ENCODE results near the gene SPRR2D. TPM values are rescaled to one million over a fixed set of nuclear protein-coding genes. Genes with fewer than 3 reads are reported as not detected.
"Not testable (repeated sequence)": the region's sequence is repeated elsewhere in the genome, so short reads cannot be mapped to it uniquely, and the experiment has no call there.

The SPRR2D gene
- total RNA-seq, 1 donor from 2014 or later, result 0.57 TPM

GRCh38 chr1:153023109-153023508 is 17.8 kb downstream of the SPRR2D start:
- Histone ChIP-seq H3K4me3 (ENCODE audit: insufficient read depth, low read depth, low read length) (no peak overlapping the region), H3K4me2 (ENCODE audit: low read length) (no peak overlapping the region), H2AFZ (ENCODE audit: low read depth, low read length) (no peak overlapping the region), H3K9ac (ENCODE audit: low read length) (no peak overlapping the region), H3K27me3 (ENCODE audit: insufficient read depth, low read length) (no peaks in the 10 kb centered on the region), H4K20me1 (ENCODE audit: insufficient read depth, low read length) (no peaks in the 10 kb centered on the region), H3K27ac (ENCODE audit: low read depth, low read length) (no peak overlapping the region), H3K79me2 (ENCODE audit: insufficient read depth, low read length) (no peaks in the 10 kb centered on the region), H3K9me3 (ENCODE audit: insufficient read depth, low read depth, low read length) (no peaks in the 10 kb centered on the region), H3K4me1 (ENCODE audit: insufficient read depth, low read length) (no peaks in the 10 kb centered on the region), H3K36me3 (ENCODE audit: insufficient read depth, low read length) (no peaks in the 10 kb centered on the region)
- TF ChIP-seq CTCF (IDR thresholded peaks at IDR 0.05; ENCODE audit: insufficient read depth, low read depth, low read length) (no peak), EZH2 (IDR thresholded peaks at IDR 0.05; ENCODE audit: insufficient read depth, low read length) (no peak)
- no peak for FAIRE-seq
- no peak overlapping the region for H3K4me3 Mint-ChIP-seq (ENCODE audit: unreplicated experiment)
- no peaks in the 10 kb centered on the region for H3K4me1 Mint-ChIP-seq (ENCODE audit: low read depth, unreplicated experiment)
- no peak for DNase-seq (ENCODE audit: low read depth)
- no peaks in the 10 kb centered on the region for H3K36me3 Mint-ChIP-seq (ENCODE audit: low read depth, unreplicated experiment)
- peaks cover 11% of the 10 kb centered on the region for H3K27me3 Mint-ChIP-seq (ENCODE audit: low read depth, unreplicated experiment)
- H3K9me3 Mint-ChIP-seq (ENCODE audit: unreplicated experiment), result no peaks in the 10 kb centered on the region
- no peak overlapping the region for H3K27ac Mint-ChIP-seq (ENCODE audit: unreplicated experiment)

- H3K9ac ChIP-seq (ENCODE audit: low read length); DNase-seq (ENCODE audit: low read depth); FAIRE-seq; H3K79me2 ChIP-seq (ENCODE audit: insufficient read depth, low read length); H3K4me2 ChIP-seq (ENCODE audit: low read length); H3K27me3 ChIP-seq (ENCODE audit: insufficient read depth, low read length); H3K4me1 ChIP-seq (ENCODE audit: insufficient read depth, low read length); H3K27ac ChIP-seq (ENCODE audit: low read depth, low read length); H3K27ac Mint-ChIP-seq (ENCODE audit: unreplicated experiment); H4K20me1 ChIP-seq (ENCODE audit: insufficient read depth, low read length); H3K4me1 Mint-ChIP-seq (ENCODE audit: low read depth, unreplicated experiment); H3K4me3 Mint-ChIP-seq (ENCODE audit: unreplicated experiment); H3K9me3 ChIP-seq (ENCODE audit: insufficient read depth, low read depth, low read length); H3K9me3 Mint-ChIP-seq (ENCODE audit: unreplicated experiment); H3K36me3 ChIP-seq (ENCODE audit: insufficient read depth, low read length); H3K36me3 Mint-ChIP-seq (ENCODE audit: low read depth, unreplicated experiment); H2AFZ ChIP-seq (ENCODE audit: low read depth, low read length); H3K4me3 ChIP-seq (ENCODE audit: insufficient read depth, low read depth, low read length): not testable (repeated sequence)
- H3K27me3 Mint-ChIP-seq (ENCODE audit: low read depth, unreplicated experiment), result peaks cover 11% of the 10 kb centered on the region
These were observed 18.6 kb downstream of the SPRR2D start for GRCh38 chr1:153022340-153022739.

GRCh38 chr1:153021829-153022228 is 19.1 kb downstream of the SPRR2D start:
- not testable (repeated sequence) for H3K36me3 Mint-ChIP-seq (ENCODE audit: low read depth, unreplicated experiment); FAIRE-seq; H3K79me2 ChIP-seq (ENCODE audit: insufficient read depth, low read length); H3K4me3 ChIP-seq (ENCODE audit: insufficient read depth, low read depth, low read length); H3K4me2 ChIP-seq (ENCODE audit: low read length); H3K27ac ChIP-seq (ENCODE audit: low read depth, low read length); H3K9me3 Mint-ChIP-seq (ENCODE audit: unreplicated experiment); H4K20me1 ChIP-seq (ENCODE audit: insufficient read depth, low read length); H2AFZ ChIP-seq (ENCODE audit: low read depth, low read length); DNase-seq (ENCODE audit: low read depth); H3K4me1 Mint-ChIP-seq (ENCODE audit: low read depth, unreplicated experiment); H3K4me3 Mint-ChIP-seq (ENCODE audit: unreplicated experiment); H3K36me3 ChIP-seq (ENCODE audit: insufficient read depth, low read length); H3K9ac ChIP-seq (ENCODE audit: low read length); H3K9me3 ChIP-seq (ENCODE audit: insufficient read depth, low read depth, low read length); H3K27me3 ChIP-seq (ENCODE audit: insufficient read depth, low read length); H3K4me1 ChIP-seq (ENCODE audit: insufficient read depth, low read length); H3K27ac Mint-ChIP-seq (ENCODE audit: unreplicated experiment)
- peaks cover 11% of the 10 kb centered on the region for H3K27me3 Mint-ChIP-seq (ENCODE audit: low read depth, unreplicated experiment)

GRCh38 chr1:153011235-153011758 is 29.6 kb downstream of the SPRR2D start:
- H3K79me2 ChIP-seq (ENCODE audit: insufficient read depth, low read length); H3K9ac ChIP-seq (ENCODE audit: low read length); H3K36me3 Mint-ChIP-seq (ENCODE audit: low read depth, unreplicated experiment); H3K36me3 ChIP-seq (ENCODE audit: insufficient read depth, low read length); FAIRE-seq; H2AFZ ChIP-seq (ENCODE audit: low read depth, low read length); DNase-seq (ENCODE audit: low read depth); H3K27me3 Mint-ChIP-seq (ENCODE audit: low read depth, unreplicated experiment); H3K4me3 Mint-ChIP-seq (ENCODE audit: unreplicated experiment); H3K4me2 ChIP-seq (ENCODE audit: low read length); H3K4me3 ChIP-seq (ENCODE audit: insufficient read depth, low read depth, low read length); H3K27ac Mint-ChIP-seq (ENCODE audit: unreplicated experiment); H3K9me3 Mint-ChIP-seq (ENCODE audit: unreplicated experiment); H3K27me3 ChIP-seq (ENCODE audit: insufficient read depth, low read length); H3K9me3 ChIP-seq (ENCODE audit: insufficient read depth, low read depth, low read length); H3K27ac ChIP-seq (ENCODE audit: low read depth, low read length); H3K4me1 Mint-ChIP-seq (ENCODE audit: low read depth, unreplicated experiment); H4K20me1 ChIP-seq (ENCODE audit: insufficient read depth, low read length); H3K4me1 ChIP-seq (ENCODE audit: insufficient read depth, low read length): not testable (repeated sequence)

All from astrocyte (in vitro differentiated cells and primary cell).